Stomach (tissue), 9 donors: ENCODE results near the gene S100A4. TPM values are rescaled to one million over a fixed set of nuclear protein-coding genes. Genes with fewer than 3 reads are reported as not detected.
A peak's percentile ranks its signal among the peaks of the same experiment; 100 is the strongest.

Experiments
- DNase-seq, 2 donors: peaks; one replicate each; pipeline versions ENCODE4 v3.0.0 to v3.0.0-alpha.2; 2013 to 2019
- H3K27ac ChIP-seq, 5 donors: fragments of 200-600 bp in 4 of 5; sonication (generic) in 4 of 5; one replicate each; pipeline ENCODE4 v1.5.1; 2013 to 2019; ENCODE audit warnings: mild to moderate bottlenecking in 1 of 5, moderate library complexity in 1 of 5
- H3K27me3 ChIP-seq, 3 donors: fragments of 200-600 bp; sonication (generic); one replicate each; pipeline ENCODE4 v1.5.1; 2017 to 2019; ENCODE audit warnings: mixed run types in 1 of 3
- H3K36me3 ChIP-seq, 4 donors: fragments of 200-600 bp; sonication (generic); 1 replicate in 3 of 4; 2 replicates in 1 of 4; pipeline ENCODE4 v1.5.1; 2016 to 2019
- H3K4me1 ChIP-seq, 4 donors: fragments of 200-600 bp; sonication (generic); one replicate each; pipeline ENCODE4 v1.5.1; 2016 to 2019
- H3K4me3 ChIP-seq, 4 donors: fragments of 200-600 bp; sonication (generic) in 3 of 4; one replicate each; pipeline ENCODE4 v1.5.1; 2016 to 2019; ENCODE audit warnings: mild to moderate bottlenecking in 1 of 4
- H3K9me3 ChIP-seq, 4 donors: fragments of 200-600 bp; sonication (generic); one replicate each; pipeline ENCODE4 v1.5.1; 2016 to 2019
- CTCF ChIP-seq, 7 experiments: fragments of 450-650 bp in 4 of 7; fragments of 200-600 bp in 3 of 7; sonication (generic) in 3 of 7; IDR thresholded peaks; one replicate each; pipeline ENCODE4 v1.5.1; 2016 to 2019; ENCODE audit warnings: antibody characterized with exemption in 7 of 7, control low read depth in 2 of 7, mild to moderate bottlenecking in 1 of 7
- EP300 ChIP-seq: sonication (generic); formaldehyde crosslinking; IDR thresholded peaks from one replicate; pipeline ENCODE4 v1.6.1; 2017; ENCODE audit warnings: antibody characterized with exemption
- POLR2A ChIP-seq, 4 donors: fragments of 450-650 bp; IDR thresholded peaks; one replicate each; pipeline ENCODE4 v1.6.1; 2016; ENCODE audit warnings: antibody characterized with exemption in 4 of 4, control low read depth in 2 of 4, mild to moderate bottlenecking in 1 of 4, moderate library complexity in 1 of 4
- POLR2AphosphoS5 ChIP-seq, 3 donors: sonication (generic); formaldehyde crosslinking; IDR thresholded peaks; one replicate each; pipeline ENCODE4 v1.6.1; 2016; ENCODE audit warnings: antibody characterized with exemption in 3 of 3
- WGBS, 5 donors: extraction: QIAGEN DNeasy Blood & Tissue Kit in 3 of 5; methylation state at CpG; one replicate each; pipeline versions ENCODE4 v1.1.5 to v1.1.7; 2013 to 2018; 5-methylcytosine and 5-hydroxymethylcytosine counted together
- intact Hi-C: fragments of 100-400 bp; cut with DNase I; formaldehyde crosslinking; loops from one replicate; pipeline ENCODE4 v1.15.1; 2023; ENCODE audit warnings: low total_unique reads
- polyA plus RNA-seq, 3 donors: library from polyadenylated mRNA; stranded (reverse); fragments of 200-250 nt; gene quantifications; one replicate each; pipeline ENCODE4 v1.2.3, GENCODE V29; 2013
- total RNA-seq, 5 donors: library from RNA; depleted of rRNA; stranded (reverse); fragments of >200 nt; gene quantifications; one replicate each; pipeline versions ENCODE4 v1.1.0 to v1.2.3, GENCODE V29; 2014 to 2016
- donor health status: healthy with polysubstance abuse.
- donor health status: Bipolar disorder and iron deficiency.
- donor health status: healthy.

The S100A4 gene
- total and polyA plus RNA-seq, 8 donors: 9.9 to 541 (median 40.1) TPM

- Histone ChIP-seq H3K9me3 (no peaks in the 10 kb centered on the region), H3K4me1 (peaks cover 62 to 72% (median 66%) of the 10 kb centered on the region in 4 donors), H3K27ac (peak overlapping the region in 2 of 5 donors; percentile 64 to 70), H3K27me3 (no peaks in the 10 kb centered on the region), H3K4me3 (no peak overlapping the region), H3K36me3 (no peaks in the 10 kb centered on the region)
- 78 to 92% (median 90%) methylated on average over 17 to 19 of the region's 19 CpGs for whole genome bisulfite sequencing, 5 donors
- intact Hi-C loops: no loop called here
- TF ChIP-seq POLR2AphosphoS5 (IDR thresholded peaks at IDR 0.05): no peak
- TF ChIP-seq CTCF (IDR thresholded peaks at IDR 0.05): no peak
- no peak for TF ChIP-seq POLR2A (IDR thresholded peaks at IDR 0.05)
- TF ChIP-seq EP300: no peak
- peak in 1 of 2 donors; percentile 9 for DNase-seq
Observed at GRCh38 chr1:153547560-153548551, 2.2 kb upstream of the S100A4 start.

- H3K36me3 ChIP-seq: no peaks in the 10 kb centered on the region
- no peaks in the 10 kb centered on the region for H3K9me3 ChIP-seq
- H3K4me1 ChIP-seq: peaks cover 66 to 81% (median 70%) of the 10 kb centered on the region in 4 donors
- peak in 1 of 2 donors; percentile 23 for DNase-seq
- H3K27ac ChIP-seq: peak overlapping the region in 3 of 5 donors; percentile 69 to 88 (median 80)
- intact Hi-C loops: no loop called here
- no peak for TF ChIP-seq POLR2AphosphoS5 (IDR thresholded peaks at IDR 0.05)
- no peak for TF ChIP-seq POLR2A (IDR thresholded peaks at IDR 0.05)
- no peak for TF ChIP-seq CTCF (IDR thresholded peaks at IDR 0.05)
- no peak for TF ChIP-seq EP300
- 80 to 87% (median 85%) methylated on average over 11 to 14 of the region's 14 CpGs for WGBS, 5 donors
- no peak overlapping the region for H3K4me3 ChIP-seq
- no peaks in the 10 kb centered on the region for H3K27me3 ChIP-seq
Observed at GRCh38 chr1:153546796-153547559, 1.4 kb upstream of the S100A4 start.

GRCh38 chr1:153546371-153546770 is 765 bp upstream of the S100A4 start:
- no peak for TF ChIP-seq POLR2A (IDR thresholded peaks at IDR 0.05)
- TF ChIP-seq CTCF (IDR thresholded peaks at IDR 0.05): no peak
- TF ChIP-seq POLR2AphosphoS5 (IDR thresholded peaks at IDR 0.05): no peak
- TF ChIP-seq EP300: no peak
- WGBS, 5 donors: 90 to 94% (median 91%) methylated on average over 8 of the region's 8 CpGs
- peak in 1 of 2 donors; percentile 3 for DNase-seq
- Histone ChIP-seq H3K27me3 (no peaks in the 10 kb centered on the region), H3K4me1 (peaks cover 66 to 87% (median 76%) of the 10 kb centered on the region in 4 donors), H3K27ac (peak overlapping the region in 4 of 5 donors; percentile 69 to 88 (median 84)), H3K36me3 (no peaks in the 10 kb centered on the region), H3K4me3 (peak overlapping the region in 1 of 4 donors; percentile 39), H3K9me3 (no peaks in the 10 kb centered on the region)
- intact Hi-C loops: no loop called here

- intact Hi-C loops: no loop called here
- H3K27me3 ChIP-seq: no peaks in the 10 kb centered on the region
- DNase-seq: no peak
- 30 to 55% (median 45%) methylated on average over 4 to 10 of the region's 10 CpGs for WGBS, 5 donors
- peak overlapping the region; percentile 69 to 88 (median 80) for H3K27ac ChIP-seq
- peak overlapping the region; percentile 38 to 51 (median 40) for H3K4me3 ChIP-seq
- TF ChIP-seq EP300 (no peak), POLR2A (IDR thresholded peaks at IDR 0.05) (no peak), POLR2AphosphoS5 (IDR thresholded peaks at IDR 0.05) (no peak), CTCF (IDR thresholded peaks at IDR 0.05) (no peak)
- no peaks in the 10 kb centered on the region for H3K36me3 ChIP-seq
- peaks cover 62 to 98% (median 81%) of the 10 kb centered on the region in 4 donors for H3K4me1 ChIP-seq
- no peaks in the 10 kb centered on the region for H3K9me3 ChIP-seq
Observed at GRCh38 chr1:153544453-153545066, 1.0 kb downstream of the S100A4 start.
